H1 (cell line): ENCODE results near the gene LMX1B. TPM values are rescaled to one million over a fixed set of nuclear protein-coding genes. Genes with fewer than 3 reads are reported as not detected.

ENCODE experiments used
- CTCF ChIA-PET: fragments of 300-600 bp; sonication (Branson Sonifier 250); formaldehyde crosslinking; loops from one replicate; lab custom pipeline; 2021; ENCODE audit not compliant: partially characterized antibody; lab: Charles Lee
- POLR2A ChIA-PET: fragments of 300-600 bp; sonication (Branson Sonifier 250); formaldehyde crosslinking; loops from one replicate; lab custom pipeline; 2021; ENCODE audit warnings: inconsistent platforms; ENCODE audit not compliant: partially characterized antibody; lab: Charles Lee
- DNase-seq, 2 experiments: peaks; one replicate each; pipeline versions ENCODE4 v3.0.0 to v3.0.0-alpha.2; 2010 to 2022; ENCODE audit warnings: low spot score in 2 of 2, low read depth in 1 of 2, mixed read lengths in 1 of 2
- FAIRE-seq: peaks from 2 replicates; lab custom pipeline; 2011; peaks lifted over from hg19 to GRCh38; lab: Jason Lieb, UNC
- H2AFZ ChIP-seq: 2 replicates; pipeline ENCODE4 v1.8.1; 2012; ENCODE audit warnings: low read length, inconsistent platforms
- H2AK5ac ChIP-seq: 2 replicates; pipeline ENCODE4 v1.6.1; 2013; ENCODE audit warnings: low read depth, low read length
- H2BK120ac ChIP-seq: replicated peaks from 2 replicates; pipeline ENCODE3; 2013; ENCODE audit warnings: low read depth, low read length, inconsistent platforms
- H2BK12ac ChIP-seq: 2 replicates; pipeline ENCODE4 v1.6.1; 2013; ENCODE audit warnings: low read depth, low read length
- H2BK15ac ChIP-seq: 2 replicates; pipeline ENCODE4 v1.6.1; 2013; ENCODE audit warnings: low read length
- H2BK20ac ChIP-seq: 2 replicates; pipeline ENCODE4 v1.6.1; 2013; ENCODE audit warnings: low read length
- H2BK5ac ChIP-seq: 2 replicates; pipeline ENCODE4 v1.6.1; 2013; ENCODE audit warnings: low read depth, low read length
- H3K14ac ChIP-seq: 2 replicates; pipeline ENCODE4 v1.6.1; 2013; ENCODE audit warnings: inconsistent platforms; ENCODE audit not compliant: insufficient read length
- H3K18ac ChIP-seq: 2 replicates; pipeline ENCODE4 v1.6.1; 2013; ENCODE audit warnings: low read length; ENCODE audit errors: extremely low read depth
- H3K23ac ChIP-seq: 2 replicates; pipeline ENCODE4 v1.6.1; 2013; ENCODE audit warnings: inconsistent platforms; ENCODE audit not compliant: insufficient read length
- H3K23me2 ChIP-seq: 2 replicates; pipeline ENCODE4 v1.6.1; 2013; ENCODE audit warnings: low read depth, low read length
- H3K27ac ChIP-seq: 2 replicates; pipeline ENCODE4 v1.6.1; 2011; ENCODE audit warnings: low read depth, low read length, inconsistent platforms
- H3K27me3 ChIP-seq, 4 experiments: replicated peaks in 1 of 4; 1 replicate in 1 of 4; 2 replicates in 3 of 4; pipeline versions ENCODE4 v1.6.1 to v1.8.1; 2011 to 2013; ENCODE audit warnings: low read length in 3 of 4, mild to moderate bottlenecking in 3 of 4, inconsistent platforms in 2 of 4, mixed read lengths in 2 of 4, moderate library complexity in 1 of 4; ENCODE audit not compliant: control insufficient read depth in 3 of 4, insufficient read depth in 3 of 4; ENCODE audit errors: extremely low read depth in 1 of 4
- H3K36me3 ChIP-seq, 4 experiments: 2 replicates each; pipeline versions ENCODE4 v1.6.1 to v1.8.1; 2011 to 2013; ENCODE audit warnings: mild to moderate bottlenecking in 4 of 4, low read length in 3 of 4, moderate library complexity in 2 of 4, control low read depth in 1 of 4, inconsistent platforms in 1 of 4; ENCODE audit not compliant: insufficient read depth in 4 of 4, control insufficient read depth in 2 of 4
- H3K4ac ChIP-seq: replicated peaks from 2 replicates; pipeline ENCODE3; 2013; ENCODE audit warnings: low read length, low read depth, mixed read lengths, inconsistent platforms; ENCODE audit not compliant: insufficient read length
- H3K4me1 ChIP-seq, 4 experiments: replicated peaks in 1 of 4; 1 replicate in 1 of 4; 2 replicates in 3 of 4; pipeline versions ENCODE4 v1.6.1 to v1.8.1; 2011 to 2013; ENCODE audit warnings: low read length in 3 of 4, inconsistent platforms in 2 of 4, mixed read lengths in 1 of 4; ENCODE audit not compliant: insufficient read depth in 4 of 4, control insufficient read depth in 3 of 4
- H3K4me2 ChIP-seq, 2 experiments: 2 replicates each; pipeline versions ENCODE4 v1.6.1 to v1.8.1; 2011 to 2013; ENCODE audit warnings: low read depth in 2 of 2, low read length in 2 of 2, control low read depth in 1 of 2, inconsistent platforms in 1 of 2, mild to moderate bottlenecking in 1 of 2; ENCODE audit not compliant: insufficient read depth in 1 of 2
- H3K4me3 ChIP-seq, 4 experiments: fragments of 200-600, 300-600 bp in 1 of 4; sonication (generic), shearing (Covaris generic), sonication (Bioruptor Twin) in 1 of 4; 2 replicates each; pipeline versions ENCODE4 v1.5.1 to v1.8.1; 2011 to 2016; ENCODE audit warnings: low read length in 4 of 4, low read depth in 3 of 4, control low read depth in 2 of 4, inconsistent platforms in 2 of 4, mild to moderate bottlenecking in 2 of 4, mixed read lengths in 1 of 4, moderate library complexity in 1 of 4; ENCODE audit not compliant: insufficient read depth in 2 of 4; ENCODE audit errors: extremely low read depth in 1 of 4
- H3K56ac ChIP-seq: replicated peaks from 2 replicates; pipeline ENCODE3; 2013; ENCODE audit warnings: low read depth, mild to moderate bottlenecking, mixed read lengths, low read length, inconsistent platforms; ENCODE audit not compliant: insufficient read length
- H3K79me1 ChIP-seq: 2 replicates; pipeline ENCODE4 v1.6.1; 2013; ENCODE audit warnings: low read depth, low read length, control low read depth
- H3K79me2 ChIP-seq, 2 experiments: 2 replicates each; pipeline versions ENCODE4 v1.6.1 to v1.8.1; 2012 to 2013; ENCODE audit warnings: low read length in 2 of 2, mild to moderate bottlenecking in 2 of 2, inconsistent platforms in 1 of 2; ENCODE audit not compliant: insufficient read depth in 2 of 2, control insufficient read depth in 1 of 2
- H3K9ac ChIP-seq, 4 experiments: replicated peaks in 1 of 4; 1 replicate in 1 of 4; 2 replicates in 3 of 4; pipeline versions ENCODE4 v1.6.1 to v1.8.1; 2011 to 2013; ENCODE audit warnings: low read depth in 3 of 4, low read length in 3 of 4, control low read depth in 2 of 4, mild to moderate bottlenecking in 2 of 4, moderate library complexity in 2 of 4, inconsistent platforms in 1 of 4; ENCODE audit errors: extremely low read depth in 1 of 4
- H3K9me3 ChIP-seq, 2 experiments: 2 replicates each; pipeline versions ENCODE4 v1.6.1 to v1.8.1; 2012 to 2013; ENCODE audit warnings: mild to moderate bottlenecking in 2 of 2, moderate library complexity in 2 of 2, control low read depth in 1 of 2, inconsistent platforms in 1 of 2, low read depth in 1 of 2, low read length in 1 of 2, mixed read lengths in 1 of 2; ENCODE audit not compliant: insufficient read depth in 2 of 2
- H4K20me1 ChIP-seq, 2 experiments: replicated peaks in 1 of 2; 2 replicates each; pipeline versions ENCODE3 to v1.8.1; 2011 to 2013; ENCODE audit warnings: inconsistent platforms in 2 of 2, low read length in 2 of 2, mild to moderate bottlenecking in 1 of 2; ENCODE audit not compliant: insufficient read depth in 2 of 2, control insufficient read depth in 1 of 2
- H4K5ac ChIP-seq: 2 replicates; pipeline ENCODE4 v1.6.1; 2013; ENCODE audit warnings: low read length, low read depth, mixed read lengths, inconsistent platforms; ENCODE audit not compliant: insufficient read length
- H4K8ac ChIP-seq: 2 replicates; pipeline ENCODE4 v1.8.0; 2013; ENCODE audit warnings: mild to moderate bottlenecking, moderate library complexity, low read length, inconsistent platforms; ENCODE audit not compliant: insufficient read depth; ENCODE audit errors: extremely low read depth
- H4K91ac ChIP-seq: replicated peaks from 2 replicates; pipeline ENCODE3; 2013; ENCODE audit warnings: low read length, mixed read lengths, inconsistent platforms; ENCODE audit not compliant: insufficient read length
- CTBP2 ChIP-seq: IDR thresholded peaks from 2 replicates; pipeline ENCODE4 v1.7.0; 2011; ENCODE audit warnings: borderline replicate concordance, mild to moderate bottlenecking, moderate library complexity, mixed read lengths, low read length; ENCODE audit not compliant: insufficient read depth, insufficient read length
- GABPA ChIP-seq: IDR thresholded peaks from 2 replicates; pipeline ENCODE4 v1.6.1; 2011; ENCODE audit warnings: mild to moderate bottlenecking, low read length, moderate library complexity, borderline replicate concordance; ENCODE audit not compliant: insufficient read depth
- GTF2F1 ChIP-seq: IDR thresholded peaks from 2 replicates; pipeline ENCODE4 v1.6.1; 2012; ENCODE audit warnings: low read depth, low read length, improper control_type of control experiment, borderline replicate concordance
- MAFK ChIP-seq: IDR thresholded peaks from 2 replicates; pipeline ENCODE4 v1.6.1; 2012; ENCODE audit warnings: low read depth, mild to moderate bottlenecking, improper control_type of control experiment, low read length
- SIN3A ChIP-seq, 2 experiments: IDR thresholded peaks in 1 of 2; conservative IDR thresholded peaks in 1 of 2; 2 replicates each; pipeline ENCODE4 v1.6.1; 2011 to 2012; ENCODE audit warnings: low read length in 2 of 2, improper control_type of control experiment in 1 of 2, low read depth in 1 of 2, mild to moderate bottlenecking in 1 of 2
- SP4 ChIP-seq: IDR thresholded peaks from 2 replicates; pipeline ENCODE4 v1.6.1; 2012; ENCODE audit warnings: low read length, inconsistent platforms
- TAF1 ChIP-seq: IDR thresholded peaks from 2 replicates; pipeline ENCODE4 v1.6.1; 2011; ENCODE audit warnings: mild to moderate bottlenecking, low read depth, low read length
- WGBS, 2 experiments: shearing (Covaris generic) in 1 of 2; methylation state at CpG; one replicate each; pipeline versions ENCODE4 v1.1.6 to v1.1.7; 2013 to 2015; ENCODE audit warnings: low lambda C conversion rate in 2 of 2, mixed read lengths in 2 of 2, inconsistent platforms in 1 of 2, low coverage in 1 of 2, missing lambda C conversion rate in 1 of 2; ENCODE audit not compliant: insufficient replicate concordance in 2 of 2, insufficient coverage in 1 of 2, insufficient read length in 1 of 2; ENCODE audit errors: extremely low coverage in 1 of 2, missing lambda C conversion rate in 1 of 2; 5-methylcytosine and 5-hydroxymethylcytosine counted together
- polyA plus RNA-seq, 7 experiments: library from polyadenylated mRNA; depleted of rRNA in 3 of 7; stranded (reverse) in 5 of 7; unstranded in 2 of 7; fragments of >200 nt in 5 of 7; fragments of 200-250 nt in 2 of 7; gene quantifications; 1 replicate in 5 of 7; 2 replicates in 1 of 7; 4 replicates in 1 of 7; pipeline versions ENCODE4 v1.2.1 to v1.2.3, GENCODE V29; 2011 to 2013; ENCODE audit warnings: missing spikeins in 2 of 7, mixed read lengths in 2 of 7
- total RNA-seq: library from RNA; stranded (reverse); fragmentation: NEBNext Ultra II Directional; extraction: Animal tissue kit (Norgen Biotek cat#: 25700); gene quantifications from 2 replicates; pipeline ENCODE4 v1.2.1, GENCODE V29; 2021
- TF ChIP-seq, protein P1 (sequence below): IDR thresholded peaks from 2 replicates; pipeline ENCODE4 v1.6.1; 2012; ENCODE audit warnings: inconsistent platforms
- TF ChIP-seq, protein P2 (sequence below): IDR thresholded peaks from 2 replicates; pipeline ENCODE4 v1.6.1; 2011; ENCODE audit warnings: low read depth, mild to moderate bottlenecking, low read length; ENCODE audit not compliant: insufficient read depth
- TF ChIP-seq, protein P3 (sequence below): IDR thresholded peaks from 2 replicates; pipeline ENCODE4 v1.6.1; 2012; ENCODE audit warnings: inconsistent platforms

The LMX1B gene
- total and polyA plus RNA-seq, 2 of the 8 experiments (the other 6 are each of a cell fraction or from before 2014, with no cell fraction given): 0.09 to 0.37 TPM

DNA sequence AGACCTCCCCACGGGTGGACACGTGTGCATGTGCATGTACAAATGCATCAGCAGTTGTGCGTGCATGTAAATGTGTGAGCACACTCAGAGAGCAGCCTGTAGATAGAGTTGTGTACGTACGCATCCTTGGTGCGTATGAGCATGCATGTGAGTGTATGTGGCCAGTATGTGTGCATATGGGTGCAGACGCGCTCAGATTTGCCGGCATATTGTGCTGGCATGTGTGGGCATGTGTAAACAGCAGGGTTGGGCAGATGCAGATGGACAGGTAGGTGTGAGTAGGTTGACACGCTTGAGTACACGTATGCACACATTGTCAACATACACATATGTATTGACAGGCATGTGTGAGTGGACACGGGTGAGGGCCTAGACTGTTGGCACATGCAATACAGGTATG, 56.5 kb downstream of the LMX1B start:
- 94% methylated on average over 12 of the region's 12 CpGs; no CpG with 5 or more reads in 1 of the 2 experiments for WGBS, 2 experiments
- Histone ChIP-seq H2AFZ (no peak overlapping the region), H2AK5ac (peak overlapping the region; percentile 57), H4K5ac (no peak overlapping the region), H3K18ac (peak overlapping the region; percentile 26; the same call in 1 of the 2 replicates), H4K8ac (no peak overlapping the region; the same call in 1 of the 2 replicates), H3K4me3 (no peak overlapping the region), H3K79me1 (no peaks in the 10 kb centered on the region), H2BK12ac (peak overlapping the region; percentile 85; the same call in 1 of the 2 replicates), H2BK5ac (peak overlapping the region; percentile 57; the same call in 1 of the 2 replicates), H2BK20ac (peak overlapping the region; percentile 27; the same call in 1 of the 2 replicates), H3K9ac (no peak overlapping the region), H4K20me1 (no peaks in the 10 kb centered on the region), H3K27me3 (peaks cover 0 to 17% (median 5%) of the 10 kb centered on the region in 4 experiments; a peak in 4 of 7 replicates), H3K23me2 (no peaks in the 10 kb centered on the region), H3K79me2 (no peaks in the 10 kb centered on the region), H3K4ac (no peak overlapping the region), H3K4me1 (peaks cover 9 to 62% (median 51%) of the 10 kb centered on the region in 4 experiments), H3K36me3 (no peaks in the 10 kb centered on the region), H2BK15ac (peak overlapping the region; percentile 32; the same call in 1 of the 2 replicates), H4K91ac (peak overlapping the region; percentile 56), H3K4me2 (no peak overlapping the region), H3K14ac (no peak overlapping the region), H3K23ac (no peak overlapping the region), H3K27ac (no peak overlapping the region), H3K56ac (no peak overlapping the region), H2BK120ac (no peak overlapping the region), H3K9me3 (no peaks in the 10 kb centered on the region)
- ChIA-PET CTCF (interaction anchor here (0.9 to 23.0 kb wide), 2 partner anchors 9 to 34 kb away, joined by 3 to 323 read pairs; no protein-coding TSS in a partner anchor), POLR2A (interaction anchor here (0.9 to 1.2 kb wide), 2 partner anchors 7 to 20 kb away, joined by 3 read pairs; no protein-coding TSS in a partner anchor)
- FAIRE-seq: no peak
- DNase-seq: no peak
- no peak for TF ChIP-seq MAFK
- TF ChIP-seq GABPA: no peak
- no peak for TF ChIP-seq SP4
- no peak for TF ChIP-seq TAF1
- TF ChIP-seq, protein P1, sequence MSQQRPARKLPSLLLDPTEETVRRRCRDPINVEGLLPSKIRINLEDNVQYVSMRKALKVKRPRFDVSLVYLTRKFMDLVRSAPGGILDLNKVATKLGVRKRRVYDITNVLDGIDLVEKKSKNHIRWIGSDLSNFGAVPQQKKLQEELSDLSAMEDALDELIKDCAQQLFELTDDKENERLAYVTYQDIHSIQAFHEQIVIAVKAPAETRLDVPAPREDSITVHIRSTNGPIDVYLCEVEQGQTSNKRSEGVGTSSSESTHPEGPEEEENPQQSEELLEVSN: no peak
- no peak for TF ChIP-seq SIN3A (conservative IDR thresholded peaks at IDR 0.05 in 1 of 2, IDR thresholded peaks at IDR 0.05 in 1 of 2; ENCODE audit: low read depth in 1 of 2, low read length in 2 of 2)
- TF ChIP-seq, protein P2, sequence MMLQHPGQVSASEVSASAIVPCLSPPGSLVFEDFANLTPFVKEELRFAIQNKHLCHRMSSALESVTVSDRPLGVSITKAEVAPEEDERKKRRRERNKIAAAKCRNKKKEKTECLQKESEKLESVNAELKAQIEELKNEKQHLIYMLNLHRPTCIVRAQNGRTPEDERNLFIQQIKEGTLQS: no peak
- TF ChIP-seq CTBP2: no peak
- TF ChIP-seq GTF2F1: no peak
- TF ChIP-seq, protein P3, sequence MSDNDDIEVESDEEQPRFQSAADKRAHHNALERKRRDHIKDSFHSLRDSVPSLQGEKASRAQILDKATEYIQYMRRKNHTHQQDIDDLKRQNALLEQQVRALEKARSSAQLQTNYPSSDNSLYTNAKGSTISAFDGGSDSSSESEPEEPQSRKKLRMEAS: no peak
